SK-N-SH treated with all-trans-retinoic acid at 6 μM for 48 hours (cell line): ENCODE data around the gene SRF.

Experiments used
- ATAC-seq: fragments of 200-7000 bp; cut with Tn5 transposase; 3 replicates; pipeline ENCODE4 v1.9.1; 2020; ENCODE audit warnings: mild to moderate bottlenecking, moderate library complexity
- ARNTL ChIP-seq: fragments of 450-650 bp; formaldehyde crosslinking; IDR thresholded peaks from 2 replicates; pipeline ENCODE4 v1.5.0; 2020; ENCODE audit warnings: low read depth, mild to moderate bottlenecking, moderate library complexity, borderline replicate concordance
- CREB5 ChIP-seq: fragments of 250-450 bp; sonication (Bioruptor Pico); IDR thresholded peaks from 2 replicates; pipeline ENCODE4 v1.5.1; 2020; ENCODE audit warnings: low read depth, mild to moderate bottlenecking, moderate library complexity
- CSDC2 ChIP-seq: fragments of 250-450 bp; sonication (Bioruptor Pico); IDR thresholded peaks from 2 replicates; pipeline ENCODE4 v1.5.0; 2020; ENCODE audit warnings: mild to moderate bottlenecking, moderate library complexity
- GLIS3 ChIP-seq: fragments of 250-450 bp; sonication (Bioruptor Pico); IDR thresholded peaks from 2 replicates; pipeline ENCODE4 v1.5.0; 2020; ENCODE audit warnings: mild to moderate bottlenecking, moderate library complexity
- ISL1 ChIP-seq: fragments of 250-450 bp; sonication (Bioruptor Pico); IDR thresholded peaks from 2 replicates; pipeline ENCODE4 v2.1.2; 2022; ENCODE audit warnings: mild to moderate bottlenecking, moderate library complexity
- OSR1 ChIP-seq: fragments of 250-450 bp; sonication (Bioruptor Pico); IDR thresholded peaks from 2 replicates; pipeline ENCODE4 v1.8.0; 2022; ENCODE audit warnings: moderate library complexity, mild to moderate bottlenecking, inconsistent platforms
- PATZ1 ChIP-seq: fragments of 250-450 bp; sonication (Bioruptor Pico); IDR thresholded peaks from 2 replicates; pipeline ENCODE4 v1.8.0; 2020; ENCODE audit warnings: mild to moderate bottlenecking, moderate library complexity, borderline replicate concordance
- POU6F1 ChIP-seq: fragments of 250-450 bp; sonication (Bioruptor Pico); IDR thresholded peaks from 2 replicates; pipeline ENCODE4 v1.8.0; 2021; ENCODE audit warnings: low read depth, mild to moderate bottlenecking, moderate library complexity, borderline replicate concordance
- PPARA ChIP-seq: fragments of 250-450 bp; sonication (Bioruptor Pico); IDR thresholded peaks from 2 replicates; pipeline ENCODE4 v1.5.0; 2020; ENCODE audit warnings: mild to moderate bottlenecking, borderline replicate concordance
- RARB ChIP-seq: fragments of 250-450 bp; sonication (Bioruptor Pico); IDR thresholded peaks from 2 replicates; pipeline ENCODE4 v1.8.0; 2021; ENCODE audit warnings: mild to moderate bottlenecking, moderate library complexity
- SNAI2 ChIP-seq: fragments of 250-450 bp; sonication (Bioruptor Pico); IDR thresholded peaks from 2 replicates; pipeline ENCODE4 v1.5.0; 2020; ENCODE audit warnings: mild to moderate bottlenecking, moderate library complexity
- TOX ChIP-seq: fragments of 250-450 bp; sonication (Bioruptor Pico); IDR thresholded peaks from 2 replicates; pipeline ENCODE4 v1.8.0; 2021; ENCODE audit warnings: mild to moderate bottlenecking, moderate library complexity, borderline replicate concordance
- TSHZ2 ChIP-seq: fragments of 250-450 bp; sonication (Bioruptor Pico); IDR thresholded peaks from 2 replicates; pipeline ENCODE4 v1.5.0; 2020; ENCODE audit warnings: mild to moderate bottlenecking, moderate library complexity
- ZFP3 ChIP-seq: fragments of 250-450 bp; sonication (Bioruptor Pico); IDR thresholded peaks from 2 replicates; pipeline ENCODE4 v1.5.0; 2020; ENCODE audit warnings: mild to moderate bottlenecking, moderate library complexity
- ZFP30 ChIP-seq: fragments of 450-650 bp; formaldehyde crosslinking; IDR thresholded peaks from 2 replicates; pipeline ENCODE4 v1.5.0; 2022; ENCODE audit warnings: mild to moderate bottlenecking, moderate library complexity
- ZNF565 ChIP-seq: fragments of 450-650 bp; formaldehyde crosslinking; conservative IDR thresholded peaks from 2 replicates; pipeline ENCODE4 v1.5.0; 2020; ENCODE audit warnings: low read depth, mild to moderate bottlenecking, moderate library complexity
- ZNF70 ChIP-seq: fragments of 450-650 bp; formaldehyde crosslinking; IDR thresholded peaks from 2 replicates; pipeline ENCODE4 v1.5.0; 2020; ENCODE audit warnings: mild to moderate bottlenecking, moderate library complexity

The SRF gene

GRCh38 chr6:43220439-43220951, 49.4 kb downstream of the SRF start:
- TF ChIP-seq PPARA (CRISPR knock-in tag): no peak
- no peak for TF ChIP-seq ISL1 (CRISPR knock-in tag)
- no peak for TF ChIP-seq RARB (CRISPR knock-in tag)
- no peak for TF ChIP-seq TOX (CRISPR knock-in tag)
- TF ChIP-seq TSHZ2 (CRISPR knock-in tag): no peak
- TF ChIP-seq CREB5: no peak
- TF ChIP-seq ZFP30 (CRISPR knock-in tag): no peak
- no peak for TF ChIP-seq ZFP3 (CRISPR knock-in tag)
- TF ChIP-seq PATZ1 (CRISPR knock-in tag): no peak
- no peak for TF ChIP-seq OSR1
- no peak for TF ChIP-seq ZNF565 (CRISPR knock-in tag)
- no peak for TF ChIP-seq ZNF70 (CRISPR knock-in tag)
- no peak for TF ChIP-seq POU6F1
- no peak for TF ChIP-seq CSDC2
- no peak for TF ChIP-seq SNAI2 (CRISPR knock-in tag)
- no peak for TF ChIP-seq ARNTL (CRISPR knock-in tag)
- no peak for TF ChIP-seq GLIS3 (CRISPR knock-in tag)
- ATAC-seq: no peak

- peak; percentile 15 for ATAC-seq
- TF ChIP-seq PATZ1 (CRISPR knock-in tag) (no peak), TSHZ2 (CRISPR knock-in tag) (no peak), RARB (CRISPR knock-in tag) (no peak), SNAI2 (CRISPR knock-in tag) (no peak), ARNTL (CRISPR knock-in tag) (no peak), ZNF70 (CRISPR knock-in tag) (no peak)
These were observed 50.2 kb downstream of the SRF start for GRCh38 chr6:43221046-43221972.
